K562 (cell line): ENCODE results near the gene KIF9. TPM values are rescaled to one million over a fixed set of nuclear protein-coding genes. Genes with fewer than 3 reads are reported as not detected.

Source experiments
- GTF2E2 ChIP-seq: fragments of 200-800 bp; sonication (Bioruptor generic); IDR thresholded peaks from 2 replicates; pipeline ENCODE4 v1.6.1; 2016; ENCODE audit warnings: missing genetic modification characterization, missing compliant biosample characterization
- HDAC1 ChIP-seq, 2 experiments: fragments of 450-650 bp; IDR thresholded peaks; 2 replicates each; pipeline ENCODE4 v1.6.1; 2016 to 2017; ENCODE audit warnings: inconsistent platforms in 1 of 2, mild to moderate bottlenecking in 1 of 2, moderate library complexity in 1 of 2
- HDGF ChIP-seq: fragments of 450-650 bp; IDR thresholded peaks from 2 replicates; pipeline ENCODE4 v1.6.1; 2016
- ILF3 ChIP-seq: fragments of 450-650 bp; IDR thresholded peaks from 2 replicates; pipeline ENCODE4 v1.6.1; 2018; ENCODE audit warnings: antibody characterized with exemption, mild to moderate bottlenecking, moderate library complexity, borderline replicate concordance
- MIER1 ChIP-seq: fragments of 450-650 bp; IDR thresholded peaks from 2 replicates; pipeline ENCODE4 v1.6.1; 2016; ENCODE audit warnings: antibody characterized with exemption, mild to moderate bottlenecking, low read depth
- NR2F6 ChIP-seq: fragments of 450-650 bp; formaldehyde crosslinking; IDR thresholded peaks from 2 replicates; pipeline ENCODE4 v1.4.0; 2020; ENCODE audit warnings: mild to moderate bottlenecking
- OTX1 ChIP-seq: fragments of 450-650 bp; formaldehyde crosslinking; IDR thresholded peaks from 2 replicates; pipeline ENCODE4 v1.4.0; 2022; ENCODE audit warnings: mild to moderate bottlenecking
- POLR2AphosphoS2 ChIP-seq: IDR thresholded peaks from 2 replicates; pipeline ENCODE4 v1.6.1; 2012; ENCODE audit warnings: low read length, improper control_type of control experiment
- POLR3G ChIP-seq: IDR thresholded peaks from 2 replicates; pipeline ENCODE4 v1.6.1; 2011; ENCODE audit not compliant: insufficient read length, insufficient replicate concordance; ENCODE audit errors: extremely low read depth
- RAD51 ChIP-seq: fragments of 450-650 bp; IDR thresholded peaks from 2 replicates; pipeline ENCODE4 v1.7.1; 2016; ENCODE audit warnings: low read depth, mild to moderate bottlenecking, borderline replicate concordance
- RERE ChIP-seq: sonication (generic); formaldehyde crosslinking; IDR thresholded peaks from 2 replicates; pipeline ENCODE4 v1.8.0; 2023; ENCODE audit warnings: missing genetic modification reagents, mild to moderate bottlenecking, borderline replicate concordance
- SIN3A ChIP-seq, 2 experiments: fragments of 150-350 bp in 1 of 2; IDR thresholded peaks; 2 replicates each; pipeline ENCODE4 v1.6.1; 2011 to 2016; ENCODE audit warnings: borderline replicate concordance in 2 of 2, low read depth in 2 of 2, low read length in 2 of 2, mild to moderate bottlenecking in 2 of 2, moderate library complexity in 2 of 2; ENCODE audit not compliant: control insufficient read depth in 1 of 2
- SMC3 ChIP-seq: conservative IDR thresholded peaks from 2 replicates; pipeline ENCODE4 v1.6.1; 2011; ENCODE audit warnings: low read depth, low read length, improper control_type of control experiment; ENCODE audit not compliant: insufficient read depth
- SP1 ChIP-seq: sonication (generic); formaldehyde crosslinking; IDR thresholded peaks from 2 replicates; pipeline ENCODE4 v1.8.1; 2022; ENCODE audit warnings: mild to moderate bottlenecking, missing genetic modification reagents
- SREBF2 ChIP-seq: sonication (generic); formaldehyde crosslinking; IDR thresholded peaks from 2 replicates; pipeline ENCODE4 v1.4.0; 2020; ENCODE audit warnings: mild to moderate bottlenecking, missing genetic modification reagents
- ZBTB1 ChIP-seq: sonication (generic); formaldehyde crosslinking; IDR thresholded peaks from 2 replicates; pipeline ENCODE4 v1.8.1; 2023; ENCODE audit warnings: missing genetic modification reagents, low read depth, mild to moderate bottlenecking, borderline replicate concordance
- ZC3H8 ChIP-seq: fragments of 450-650 bp; IDR thresholded peaks from 2 replicates; pipeline ENCODE4 v1.6.1; 2017
- ZNF197 ChIP-seq: fragments of 200-800 bp; sonication (Bioruptor generic); IDR thresholded peaks from 2 replicates; pipeline ENCODE4 v1.6.1; 2016; ENCODE audit warnings: low read depth, missing genetic modification characterization, missing compliant biosample characterization
- ZNF316 ChIP-seq: fragments of 450-650 bp; IDR thresholded peaks from 2 replicates; pipeline ENCODE4 v1.6.1; 2016
- ZNF449 ChIP-seq: fragments of 250-450 bp; sonication (Bioruptor Pico); IDR thresholded peaks from 2 replicates; pipeline ENCODE4 v1.8.0; 2022; ENCODE audit warnings: moderate library complexity, mild to moderate bottlenecking, inconsistent platforms
- polyA plus RNA-seq, 8 experiments: library from polyadenylated mRNA; depleted of rRNA in 4 of 8; stranded (reverse) in 5 of 8; unstranded in 3 of 8; fragments of >200 nt; fragmentation: Nextera tagmentation in 2 of 8; fragmentation: Illumina TruSeq in 1 of 8; extraction: Ambion mirVana in 2 of 8; extraction: Trizol in 1 of 8; gene quantifications; 2 replicates each; pipeline versions ENCODE4 v1.2.1 to v1.2.3, GENCODE V29; 2011 to 2014; ENCODE audit warnings: inconsistent platforms in 1 of 8, missing spikeins in 1 of 8
- total RNA-seq, 7 experiments: library from RNA; depleted of rRNA in 6 of 7; stranded (reverse); fragments of >200 nt in 6 of 7; fragmentation: Illumina TruSeq in 2 of 7; extraction: Trizol in 2 of 7; gene quantifications; 2 replicates each; pipeline versions ENCODE4 v1.2.1 to v1.2.3, GENCODE V29; 2011 to 2021; ENCODE audit warnings: low replicate concordance in 1 of 7
- TF ChIP-seq, protein P1 (sequence below): fragments of 250-450 bp; sonication (Bioruptor Pico); IDR thresholded peaks from 2 replicates; pipeline ENCODE4 v1.4.0; 2020; ENCODE audit warnings: mild to moderate bottlenecking, moderate library complexity, borderline replicate concordance

Gene KIF9
- total and polyA plus RNA-seq, 9 of the 15 experiments (the other 6 are each of a cell fraction or from before 2014, with no cell fraction given), result 16.9 to 56.9 (median 25.0) TPM

DNA sequence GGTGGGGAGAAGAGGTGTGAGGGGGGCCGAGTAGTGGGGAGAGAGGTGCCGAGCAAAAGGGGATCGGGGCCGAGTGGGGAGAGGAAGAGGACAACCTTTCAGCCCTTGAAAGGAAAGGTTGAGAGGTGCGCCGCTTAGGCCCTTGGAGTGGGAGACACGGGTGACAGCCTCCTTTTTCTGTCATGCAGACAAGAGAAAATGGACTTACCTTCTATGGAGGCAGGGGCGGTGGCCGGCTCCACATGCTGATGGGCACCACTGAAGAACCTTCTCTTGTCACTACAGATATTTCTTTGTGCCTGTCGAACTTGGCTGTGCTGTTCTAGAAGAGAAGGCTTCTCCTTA, 566 bp upstream of the KIF9 start (continued):
- TF ChIP-seq, protein P1, sequence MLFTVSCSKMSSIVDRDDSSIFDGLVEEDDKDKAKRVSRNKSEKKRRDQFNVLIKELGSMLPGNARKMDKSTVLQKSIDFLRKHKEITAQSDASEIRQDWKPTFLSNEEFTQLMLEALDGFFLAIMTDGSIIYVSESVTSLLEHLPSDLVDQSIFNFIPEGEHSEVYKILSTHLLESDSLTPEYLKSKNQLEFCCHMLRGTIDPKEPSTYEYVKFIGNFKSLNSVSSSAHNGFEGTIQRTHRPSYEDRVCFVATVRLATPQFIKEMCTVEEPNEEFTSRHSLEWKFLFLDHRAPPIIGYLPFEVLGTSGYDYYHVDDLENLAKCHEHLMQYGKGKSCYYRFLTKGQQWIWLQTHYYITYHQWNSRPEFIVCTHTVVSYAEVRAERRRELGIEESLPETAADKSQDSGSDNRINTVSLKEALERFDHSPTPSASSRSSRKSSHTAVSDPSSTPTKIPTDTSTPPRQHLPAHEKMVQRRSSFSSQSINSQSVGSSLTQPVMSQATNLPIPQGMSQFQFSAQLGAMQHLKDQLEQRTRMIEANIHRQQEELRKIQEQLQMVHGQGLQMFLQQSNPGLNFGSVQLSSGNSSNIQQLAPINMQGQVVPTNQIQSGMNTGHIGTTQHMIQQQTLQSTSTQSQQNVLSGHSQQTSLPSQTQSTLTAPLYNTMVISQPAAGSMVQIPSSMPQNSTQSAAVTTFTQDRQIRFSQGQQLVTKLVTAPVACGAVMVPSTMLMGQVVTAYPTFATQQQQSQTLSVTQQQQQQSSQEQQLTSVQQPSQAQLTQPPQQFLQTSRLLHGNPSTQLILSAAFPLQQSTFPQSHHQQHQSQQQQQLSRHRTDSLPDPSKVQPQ (CRISPR knock-in tag), result no peak
- TF ChIP-seq SP1 (CRISPR knock-in tag) (no peak), ZNF316 (peak; percentile 3; the same call in 1 of the 2 replicates), POLR2AphosphoS2 (no peak), ILF3 (no peak), SIN3A (IDR thresholded peaks at IDR 0.05; ENCODE audit: borderline replicate concordance in 2 of 2, control insufficient read depth in 1 of 2, low read depth in 2 of 2, low read length in 2 of 2) (peak in 1 of 2 experiments; percentile 82; a peak in 1 of 4 replicates), ZBTB1 (CRISPR knock-in tag) (no peak), ZNF449 (CRISPR knock-in tag) (no peak), POLR3G (no peak), HDAC1 (IDR thresholded peaks at IDR 0.05) (no peak), OTX1 (CRISPR knock-in tag) (0 out of 2 replicates have a peak, but pooled peaks have one; percentile 5), SMC3 (no peak), GTF2E2 (0 out of 2 replicates have a peak, but pooled peaks have one; percentile 5), HDGF (peak; percentile 84; the same call in 1 of the 2 replicates), ZNF197 (CRISPR knock-in tag) (no peak), RERE (CRISPR knock-in tag) (no peak), RAD51 (no peak), SREBF2 (CRISPR knock-in tag) (0 out of 2 replicates have a peak, but pooled peaks have one; percentile 18), ZC3H8 (0 out of 2 replicates have a peak, but pooled peaks have one; percentile 35), NR2F6 (no peak), MIER1 (no peak)
